ENCODE results near the gene NCLN. TPM values are rescaled to one million over a fixed set of nuclear protein-coding genes. Genes with fewer than 3 reads are reported as not detected.

The NCLN gene
- total RNA-seq, 4 donors from 2014 or later = 28.4 to 40.4 (median 32.5) TPM

DNA sequence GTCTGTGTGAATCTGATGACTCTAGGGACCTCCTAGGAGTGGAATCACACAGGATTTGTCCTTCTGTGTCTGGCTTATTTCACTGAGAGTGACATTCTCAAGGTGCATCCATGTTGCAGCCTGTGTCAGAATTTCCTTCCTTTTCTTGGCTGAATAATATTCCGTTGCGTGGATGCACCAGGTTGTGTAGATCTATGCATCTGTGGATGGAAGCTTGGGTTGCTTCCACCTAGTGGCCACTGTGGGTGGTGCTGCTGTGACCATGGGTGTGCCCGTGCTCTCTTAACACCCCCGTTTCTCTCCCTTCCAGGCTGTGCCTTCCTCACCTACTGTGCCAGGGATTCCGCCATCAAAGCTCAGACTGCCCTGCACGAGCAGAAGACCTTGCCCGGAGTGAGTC, 64.9 kb downstream of the NCLN start:
- intact Hi-C loops (cut with DNase I; ENCODE audit: low total_unique reads) = no loop called here
- DNase-seq (ENCODE audit: low spot score in 2 of 2) = no peak
- WGBS, 2 donors = 66 to 71% methylated on average over 7 of the region's 7 CpGs

DNA sequence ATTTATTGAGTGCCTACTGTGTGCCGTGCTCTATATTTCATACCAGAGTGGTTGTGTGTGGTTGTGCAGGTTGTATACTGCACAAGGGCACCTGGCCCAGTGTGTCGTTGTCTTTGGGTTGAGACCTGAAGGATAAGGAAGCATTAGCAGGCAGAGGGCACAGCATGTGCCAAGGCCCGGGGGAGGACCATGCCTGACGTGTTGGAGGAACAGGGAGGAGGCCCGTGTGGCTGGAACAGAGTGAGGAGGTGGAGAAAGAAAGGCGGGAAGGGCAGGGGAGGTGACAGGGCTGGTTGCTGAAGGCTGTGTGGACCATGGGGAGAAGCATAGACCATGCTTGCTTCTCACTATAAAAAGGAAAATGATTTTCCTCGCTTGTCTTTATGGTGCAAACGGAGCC, 65.5 kb downstream of the NCLN start:
- WGBS, 2 donors = 54 to 62% methylated on average over 8 of the region's 8 CpGs
- no peak for DNase-seq (ENCODE audit: low spot score in 2 of 2)
- intact Hi-C loops (cut with DNase I; ENCODE audit: low total_unique reads) = no loop called here
- H3K4me3 ChIP-seq (ENCODE audit: low read depth, poor library complexity, severe bottlenecking) = no peak overlapping the region
- TF ChIP-seq, protein P1, sequence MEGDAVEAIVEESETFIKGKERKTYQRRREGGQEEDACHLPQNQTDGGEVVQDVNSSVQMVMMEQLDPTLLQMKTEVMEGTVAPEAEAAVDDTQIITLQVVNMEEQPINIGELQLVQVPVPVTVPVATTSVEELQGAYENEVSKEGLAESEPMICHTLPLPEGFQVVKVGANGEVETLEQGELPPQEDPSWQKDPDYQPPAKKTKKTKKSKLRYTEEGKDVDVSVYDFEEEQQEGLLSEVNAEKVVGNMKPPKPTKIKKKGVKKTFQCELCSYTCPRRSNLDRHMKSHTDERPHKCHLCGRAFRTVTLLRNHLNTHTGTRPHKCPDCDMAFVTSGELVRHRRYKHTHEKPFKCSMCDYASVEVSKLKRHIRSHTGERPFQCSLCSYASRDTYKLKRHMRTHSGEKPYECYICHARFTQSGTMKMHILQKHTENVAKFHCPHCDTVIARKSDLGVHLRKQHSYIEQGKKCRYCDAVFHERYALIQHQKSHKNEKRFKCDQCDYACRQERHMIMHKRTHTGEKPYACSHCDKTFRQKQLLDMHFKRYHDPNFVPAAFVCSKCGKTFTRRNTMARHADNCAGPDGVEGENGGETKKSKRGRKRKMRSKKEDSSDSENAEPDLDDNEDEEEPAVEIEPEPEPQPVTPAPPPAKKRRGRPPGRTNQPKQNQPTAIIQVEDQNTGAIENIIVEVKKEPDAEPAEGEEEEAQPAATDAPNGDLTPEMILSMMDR (IDR thresholded peaks at IDR 0.05) = no peak
- TF ChIP-seq POLR2A (IDR thresholded peaks at IDR 0.05) = no peak

More for the DNA sequence above, 64.9 kb downstream of the NCLN start:
- no peak for TF ChIP-seq POLR2A (IDR thresholded peaks at IDR 0.05)
- TF ChIP-seq, protein P1 (IDR thresholded peaks at IDR 0.05) = no peak
- H3K4me3 ChIP-seq (ENCODE audit: low read depth, poor library complexity, severe bottlenecking) = no peak overlapping the region

DNA sequence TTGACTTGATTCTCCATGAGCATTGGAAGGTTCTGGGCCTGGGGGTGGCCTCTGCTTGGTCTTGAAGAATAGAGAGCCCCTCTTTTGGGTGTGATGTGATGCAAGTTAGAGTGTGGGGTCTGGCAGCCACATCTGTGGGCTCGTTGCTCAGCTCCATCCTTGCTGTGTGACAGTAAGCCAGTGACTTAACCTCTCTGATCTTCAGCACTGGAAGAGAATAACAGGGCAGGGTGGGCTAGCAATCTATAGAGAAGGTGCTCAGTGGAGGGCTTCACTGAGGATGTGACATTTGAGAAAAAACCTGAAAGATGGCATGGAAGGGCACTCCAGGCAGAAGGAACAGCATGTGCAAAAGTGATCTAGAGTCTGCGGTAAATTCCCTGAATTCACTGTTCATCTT, 66.9 kb downstream of the NCLN start:
- no peak overlapping the region for H3K4me3 ChIP-seq (ENCODE audit: low read depth, poor library complexity, severe bottlenecking)
- intact Hi-C loops (cut with DNase I; ENCODE audit: low total_unique reads) = no loop called here
- no peak for DNase-seq (ENCODE audit: low spot score in 2 of 2)
- WGBS, 2 donors = 86 to 93% methylated on average over 2 of the region's 2 CpGs
- TF ChIP-seq POLR2A (IDR thresholded peaks at IDR 0.05) = no peak
- TF ChIP-seq, protein P1 (IDR thresholded peaks at IDR 0.05) = no peak

DNA sequence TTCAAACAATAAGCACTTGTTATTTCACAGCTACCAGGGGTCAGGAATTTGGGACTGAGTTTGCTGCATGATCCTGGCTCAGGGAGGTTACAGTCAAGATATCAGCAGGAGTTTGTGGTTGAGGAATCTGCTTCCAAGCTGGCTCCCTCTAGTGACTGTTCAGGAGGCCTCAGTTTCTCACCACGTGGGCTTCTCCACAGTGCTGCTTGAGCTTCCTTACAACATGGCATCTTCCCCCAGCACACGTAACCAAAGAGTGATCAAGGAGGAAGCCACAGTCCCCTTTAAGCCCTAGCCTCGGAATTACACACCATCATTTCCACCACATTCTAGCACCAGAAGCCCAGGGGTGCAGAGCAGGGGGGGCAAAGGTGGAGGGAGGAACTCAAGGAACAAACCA, 67.5 kb downstream of the NCLN start:
- WGBS, 2 donors = 64 to 65% methylated on average over 3 of the region's 3 CpGs
- intact Hi-C loops (cut with DNase I; ENCODE audit: low total_unique reads) = no loop called here
- TF ChIP-seq, protein P1 (IDR thresholded peaks at IDR 0.05) = no peak
- no peak for TF ChIP-seq POLR2A (IDR thresholded peaks at IDR 0.05)
- no peak overlapping the region for H3K4me3 ChIP-seq (ENCODE audit: low read depth, poor library complexity, severe bottlenecking)
- no peak for DNase-seq (ENCODE audit: low spot score in 2 of 2)

DNA sequence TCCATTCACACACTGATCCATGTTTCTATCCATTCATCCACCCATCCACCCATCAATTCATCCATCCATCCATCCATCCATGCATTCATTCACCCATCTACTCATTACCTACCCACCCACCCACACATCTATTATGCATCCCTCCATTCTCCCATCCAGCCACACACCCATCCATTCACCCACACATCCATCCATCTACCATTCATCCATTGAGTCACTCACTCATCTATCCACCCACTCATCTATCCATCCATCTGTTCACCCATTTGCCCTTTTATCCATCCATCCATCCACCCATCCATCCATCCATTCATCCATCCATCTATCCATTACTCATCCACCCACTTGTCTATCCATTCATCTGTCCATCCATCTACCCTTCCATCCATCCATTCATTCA, 68.8 kb downstream of the NCLN start:
- intact Hi-C loops (cut with DNase I; ENCODE audit: low total_unique reads) = no loop called here
- no peak overlapping the region for H3K4me3 ChIP-seq (ENCODE audit: low read depth, poor library complexity, severe bottlenecking)
- DNase-seq (ENCODE audit: low spot score in 2 of 2) = no peak
- TF ChIP-seq POLR2A (IDR thresholded peaks at IDR 0.05) = no peak

DNA sequence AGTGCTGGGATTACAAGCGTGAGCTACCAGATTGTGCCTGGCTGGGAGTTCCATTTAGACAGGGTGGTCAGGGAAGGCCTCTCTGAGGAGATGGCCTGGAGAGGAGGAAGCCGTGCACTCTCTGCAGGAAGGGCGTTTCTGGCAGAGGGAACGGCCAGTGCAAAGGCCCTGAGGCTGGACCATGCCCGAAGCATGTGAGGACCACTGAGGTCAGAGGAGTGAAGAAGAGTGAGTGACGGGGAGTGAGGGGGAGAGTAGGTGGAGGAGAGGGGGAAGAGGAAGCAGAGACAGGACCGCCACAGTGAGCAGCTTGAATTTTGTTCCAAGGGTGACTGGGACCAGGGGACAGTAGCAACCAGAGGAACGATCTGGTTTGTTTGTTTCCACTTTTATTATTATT, 71.3 kb downstream of the NCLN start:
- no peak for TF ChIP-seq POLR2A (IDR thresholded peaks at IDR 0.05)
- TF ChIP-seq, protein P1 (IDR thresholded peaks at IDR 0.05) = no peak
- 83 to 85% methylated on average over 8 of the region's 8 CpGs for WGBS, 2 donors
- intact Hi-C loops (cut with DNase I; ENCODE audit: low total_unique reads) = no loop called here
- DNase-seq (ENCODE audit: low spot score in 2 of 2) = no peak
- no peak overlapping the region for H3K4me3 ChIP-seq (ENCODE audit: low read depth, poor library complexity, severe bottlenecking)

Other genes with a start within 250 kb of the NCLN start
- 1 to 10 TPM; 3.7 to 5.9 (median 4.8) TPM for gene ZNF77, start 241.0 kb upstream of the NCLN start, total RNA-seq
- gene TLE6, start 208.4 kb upstream of the NCLN start, total RNA-seq = 1 to 10 TPM in 2 of 4 donors, not detected in 2; 1.5 to 1.8 TPM
- 10 to 100 TPM; 25.3 to 40.1 (median 33.5) TPM for gene TLE2, start 156.7 kb upstream of the NCLN start, total RNA-seq
- 100 to 1,000 TPM; 329 to 533 (median 387) TPM for gene TLE5, start 123.4 kb upstream of the NCLN start, total RNA-seq
- 10 to 100 TPM; 42.5 to 63.8 (median 56.5) TPM for gene GNA11, start 91.6 kb upstream of the NCLN start, total RNA-seq
- gene GNA15, start 49.9 kb upstream of the NCLN start, total RNA-seq = 100 to 1,000 TPM in 1 of 4 donors, 10 to 100 TPM in 3; 74.3 to 105 (median 84.2) TPM
- 1 to 10 TPM in 2 of 4 donors, under 1 TPM in 1, not detected in 1; 0.19 to 3.4 (median 2.2) TPM for gene S1PR4, start 7.2 kb upstream of the NCLN start, total RNA-seq
- under 1 TPM in 2 of 4 donors, not detected in 2; 0.20 to 0.39 TPM for gene CELF5, start 38.7 kb downstream of the NCLN start, total RNA-seq
- 100 to 1,000 TPM; 102 to 236 (median 158) TPM for gene NFIC, start 180.7 kb downstream of the NCLN start, total RNA-seq